Liver (tissue), 9 donors: Measurements from ENCODE around the gene HTD2. TPM values are rescaled to one million over a fixed set of nuclear protein-coding genes. Genes with fewer than 3 reads are reported as not detected.

Source experiments
- DNase-seq: peaks from one replicate; pipeline ENCODE4 v3.0.0-alpha.2; 2017; ENCODE audit warnings: low spot score
- H3K27ac ChIP-seq, 2 donors: one replicate each; pipeline ENCODE4 v1.7.0; 2013; ENCODE audit warnings: inconsistent platforms in 2 of 2, low read length in 2 of 2, control low read depth in 1 of 2, low read depth in 1 of 2, mild to moderate bottlenecking in 1 of 2
- H3K27me3 ChIP-seq, 4 donors: one replicate each; pipeline versions ENCODE4 v1.6.1 to v1.7.0; 2013; ENCODE audit warnings: low read length in 3 of 4, inconsistent platforms in 1 of 4, mild to moderate bottlenecking in 1 of 4, moderate library complexity in 1 of 4; ENCODE audit not compliant: control insufficient read depth in 4 of 4, insufficient read depth in 4 of 4
- H3K36me3 ChIP-seq, 4 donors: one replicate each; pipeline versions ENCODE4 v1.6.1 to v1.7.0; 2013; ENCODE audit warnings: low read length in 3 of 4, mild to moderate bottlenecking in 3 of 4, low read depth in 1 of 4, moderate library complexity in 1 of 4; ENCODE audit not compliant: control insufficient read depth in 4 of 4, insufficient read depth in 3 of 4
- H3K4me1 ChIP-seq, 4 donors: one replicate each; pipeline versions ENCODE4 v1.6.1 to v1.7.0; 2013; ENCODE audit warnings: low read length in 3 of 4, mild to moderate bottlenecking in 3 of 4, moderate library complexity in 1 of 4; ENCODE audit not compliant: control insufficient read depth in 4 of 4, insufficient read depth in 4 of 4
- H3K4me3 ChIP-seq, 3 donors: one replicate each; pipeline versions ENCODE4 v1.6.1 to v1.7.0; 2013; ENCODE audit warnings: low read length in 3 of 3, control low read depth in 1 of 3, low read depth in 1 of 3, mild to moderate bottlenecking in 1 of 3
- H3K9ac ChIP-seq, 2 donors: one replicate each; pipeline ENCODE4 v1.7.0; 2013; ENCODE audit warnings: low read length in 2 of 2, mild to moderate bottlenecking in 2 of 2, moderate library complexity in 2 of 2, control low read depth in 1 of 2, low read depth in 1 of 2
- H3K9me3 ChIP-seq, 4 donors: one replicate each; pipeline versions ENCODE4 v1.6.1 to v1.7.0; 2013; ENCODE audit warnings: low read length in 3 of 4; ENCODE audit not compliant: control insufficient read depth in 4 of 4
- EGR1 ChIP-seq, 2 donors: IDR thresholded peaks; 2 replicates each; pipeline ENCODE4 v1.6.1; 2016 to 2018; ENCODE audit warnings: antibody characterized with exemption in 2 of 2, low read depth in 2 of 2
- FOXA1 ChIP-seq: IDR thresholded peaks from 2 replicates; pipeline ENCODE4 v1.6.1; 2016; ENCODE audit warnings: antibody characterized with exemption
- FOXA2 ChIP-seq: IDR thresholded peaks from 2 replicates; pipeline ENCODE4 v1.6.1; 2016; ENCODE audit warnings: antibody characterized with exemption
- GABPA ChIP-seq, 2 donors: IDR thresholded peaks in 1 of 2; conservative IDR thresholded peaks in 1 of 2; 2 replicates each; pipeline ENCODE4 v1.6.1; 2016; ENCODE audit warnings: antibody characterized with exemption in 2 of 2, mild to moderate bottlenecking in 1 of 2, moderate library complexity in 1 of 2
- HNF4A ChIP-seq, 2 donors: conservative IDR thresholded peaks; 2 replicates each; pipeline ENCODE4 v1.6.1; 2016; ENCODE audit warnings: antibody characterized with exemption in 2 of 2, mild to moderate bottlenecking in 2 of 2
- HNF4G ChIP-seq: IDR thresholded peaks from 2 replicates; pipeline ENCODE4 v1.6.1; 2016; ENCODE audit warnings: antibody characterized with exemption
- JUND ChIP-seq, 2 donors: IDR thresholded peaks; 2 replicates each; pipeline ENCODE4 v1.6.1; 2016; ENCODE audit warnings: antibody characterized with exemption in 2 of 2
- NR2F2 ChIP-seq: IDR thresholded peaks from 2 replicates; pipeline ENCODE4 v1.6.1; 2016; ENCODE audit warnings: antibody characterized with exemption
- RAD21 ChIP-seq, 2 donors: IDR thresholded peaks; 2 replicates each; pipeline ENCODE4 v1.6.1; 2016; ENCODE audit warnings: antibody characterized with exemption in 2 of 2, mild to moderate bottlenecking in 2 of 2
- RXRA ChIP-seq, 2 donors: IDR thresholded peaks; 2 replicates each; pipeline ENCODE4 v1.6.1; 2017 to 2018; ENCODE audit warnings: antibody characterized with exemption in 2 of 2, mild to moderate bottlenecking in 1 of 2
- SP1 ChIP-seq: IDR thresholded peaks from 2 replicates; pipeline ENCODE4 v1.6.1; 2018; ENCODE audit warnings: antibody characterized with exemption, mild to moderate bottlenecking
- TAF1 ChIP-seq: conservative IDR thresholded peaks from 2 replicates; pipeline ENCODE4 v1.6.1; 2016; ENCODE audit warnings: antibody characterized with exemption, mild to moderate bottlenecking
- YY1 ChIP-seq: IDR thresholded peaks from 2 replicates; pipeline ENCODE4 v1.6.1; 2016; ENCODE audit warnings: antibody characterized with exemption, mild to moderate bottlenecking
- WGBS: extraction: QIAGEN DNeasy Blood & Tissue Kit; methylation state at CpG from one replicate; pipeline ENCODE4 v1.1.7; 2013; 5-methylcytosine and 5-hydroxymethylcytosine counted together
- polyA plus RNA-seq, 2 donors: library from polyadenylated mRNA; stranded (reverse) in 1 of 2; unstranded in 1 of 2; fragments of 200-250 nt in 1 of 2; fragments of >200 nt in 1 of 2; fragmentation: Nextera tagmentation in 1 of 2; extraction: Ambion mirVana in 1 of 2; gene quantifications; one replicate each; pipeline versions ENCODE4 v1.2.1 to v1.2.3, GENCODE V29; 2013 to 2015
- total RNA-seq, 2 donors: library from RNA; depleted of rRNA; stranded (reverse); fragments of >200 nt; gene quantifications; one replicate each; pipeline ENCODE4 v1.2.3, GENCODE V29; 2014
- TF ChIP-seq, protein P1 (sequence below): IDR thresholded peaks from 2 replicates; pipeline ENCODE4 v1.6.1; 2016; ENCODE audit warnings: antibody characterized with exemption
- TF ChIP-seq, protein P2 (sequence below): IDR thresholded peaks from 2 replicates; pipeline ENCODE4 v1.6.1; 2016; ENCODE audit warnings: antibody characterized with exemption, mild to moderate bottlenecking
- TF ChIP-seq, protein P3 (sequence below): IDR thresholded peaks from 2 replicates; pipeline ENCODE4 v1.6.1; 2016; ENCODE audit warnings: antibody characterized with exemption
- TF ChIP-seq, protein P4 (sequence below): fragments of 150-350 bp; IDR thresholded peaks from 2 replicates; pipeline ENCODE4 v1.5.1; 2017; ENCODE audit warnings: improper control_type of control experiment, low read depth, low read length; ENCODE audit not compliant: missing input control
- TF ChIP-seq, protein P5 (sequence below): IDR thresholded peaks from 2 replicates; pipeline ENCODE4 v1.6.1; 2016; ENCODE audit warnings: antibody characterized with exemption
- donor health status: healthy.
- donor health status: healthy.
- donor health status: healthy.
- donor health status: healthy.
- donor health status: healthy.

The HTD2 gene
- total and polyA plus RNA-seq, 4 donors: 6.6 to 14.8 (median 11.0) TPM

DNA sequence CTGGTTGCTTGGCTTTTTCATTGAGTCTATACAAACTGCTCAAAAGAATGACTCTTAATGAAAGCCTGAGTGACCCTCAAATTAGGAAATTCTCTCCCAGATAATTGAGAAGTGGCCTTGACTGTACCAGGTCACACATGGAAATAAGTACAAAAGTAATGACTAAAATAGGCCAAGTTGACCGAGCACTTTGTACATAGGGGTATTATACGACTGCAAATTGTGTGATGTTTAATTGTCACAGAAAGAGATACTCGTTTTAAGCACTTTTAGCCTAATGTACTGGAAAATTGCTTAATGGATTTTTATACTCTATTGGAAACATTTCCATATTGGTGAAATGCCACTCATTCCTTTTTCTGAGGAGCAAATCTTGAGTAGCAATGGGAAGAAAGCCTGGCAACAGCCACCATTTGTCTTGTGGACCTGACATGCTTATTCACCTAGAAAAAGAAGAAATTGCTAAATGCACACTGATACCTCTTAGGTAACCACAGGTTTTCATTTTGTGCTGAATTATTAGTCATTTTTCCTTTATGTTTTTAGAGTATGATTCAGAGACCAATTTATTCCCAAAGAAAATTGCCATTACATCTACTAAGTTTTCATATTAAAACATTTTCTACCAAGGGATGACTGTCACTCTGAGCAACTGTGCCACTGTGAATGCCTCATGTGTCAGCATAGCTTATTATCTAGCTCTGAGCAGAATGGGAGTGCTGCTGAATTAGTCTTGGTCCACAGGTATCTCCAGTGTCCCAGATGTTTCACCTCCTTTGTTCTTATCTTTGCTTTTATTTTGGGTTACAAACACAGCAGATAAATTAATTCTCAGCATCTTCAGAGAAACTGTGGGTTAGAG, 17.4 kb downstream of the HTD2 start:
- Histone ChIP-seq H3K36me3 (peaks cover 0 to 6% (median 4%) of the 10 kb centered on the region in 4 donors), H3K4me3 (no peak overlapping the region), H3K4me1 (peaks cover 2 to 19% (median 14%) of the 10 kb centered on the region in 4 donors), H3K9me3 (no peaks in the 10 kb centered on the region), H3K9ac (no peak overlapping the region), H3K27me3 (no peaks in the 10 kb centered on the region), H3K27ac (no peak overlapping the region)
- TF ChIP-seq, protein P1, sequence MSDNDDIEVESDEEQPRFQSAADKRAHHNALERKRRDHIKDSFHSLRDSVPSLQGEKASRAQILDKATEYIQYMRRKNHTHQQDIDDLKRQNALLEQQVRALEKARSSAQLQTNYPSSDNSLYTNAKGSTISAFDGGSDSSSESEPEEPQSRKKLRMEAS: no peak
- TF ChIP-seq JUND (IDR thresholded peaks at IDR 0.05) (no peak), FOXA2 (no peak), GABPA (IDR thresholded peaks at IDR 0.05 in 1 of 2, conservative IDR thresholded peaks at IDR 0.05 in 1 of 2) (no peak), SP1 (no peak), HNF4G (no peak), FOXA1 (no peak), TAF1 (no peak), NR2F2 (no peak), HNF4A (conservative IDR thresholded peaks at IDR 0.05) (no peak), YY1 (no peak), RAD21 (IDR thresholded peaks at IDR 0.05) (no peak), RXRA (IDR thresholded peaks at IDR 0.05) (no peak), EGR1 (IDR thresholded peaks at IDR 0.05; ENCODE audit: low read depth in 2 of 2) (no peak)
- TF ChIP-seq, protein P2, sequence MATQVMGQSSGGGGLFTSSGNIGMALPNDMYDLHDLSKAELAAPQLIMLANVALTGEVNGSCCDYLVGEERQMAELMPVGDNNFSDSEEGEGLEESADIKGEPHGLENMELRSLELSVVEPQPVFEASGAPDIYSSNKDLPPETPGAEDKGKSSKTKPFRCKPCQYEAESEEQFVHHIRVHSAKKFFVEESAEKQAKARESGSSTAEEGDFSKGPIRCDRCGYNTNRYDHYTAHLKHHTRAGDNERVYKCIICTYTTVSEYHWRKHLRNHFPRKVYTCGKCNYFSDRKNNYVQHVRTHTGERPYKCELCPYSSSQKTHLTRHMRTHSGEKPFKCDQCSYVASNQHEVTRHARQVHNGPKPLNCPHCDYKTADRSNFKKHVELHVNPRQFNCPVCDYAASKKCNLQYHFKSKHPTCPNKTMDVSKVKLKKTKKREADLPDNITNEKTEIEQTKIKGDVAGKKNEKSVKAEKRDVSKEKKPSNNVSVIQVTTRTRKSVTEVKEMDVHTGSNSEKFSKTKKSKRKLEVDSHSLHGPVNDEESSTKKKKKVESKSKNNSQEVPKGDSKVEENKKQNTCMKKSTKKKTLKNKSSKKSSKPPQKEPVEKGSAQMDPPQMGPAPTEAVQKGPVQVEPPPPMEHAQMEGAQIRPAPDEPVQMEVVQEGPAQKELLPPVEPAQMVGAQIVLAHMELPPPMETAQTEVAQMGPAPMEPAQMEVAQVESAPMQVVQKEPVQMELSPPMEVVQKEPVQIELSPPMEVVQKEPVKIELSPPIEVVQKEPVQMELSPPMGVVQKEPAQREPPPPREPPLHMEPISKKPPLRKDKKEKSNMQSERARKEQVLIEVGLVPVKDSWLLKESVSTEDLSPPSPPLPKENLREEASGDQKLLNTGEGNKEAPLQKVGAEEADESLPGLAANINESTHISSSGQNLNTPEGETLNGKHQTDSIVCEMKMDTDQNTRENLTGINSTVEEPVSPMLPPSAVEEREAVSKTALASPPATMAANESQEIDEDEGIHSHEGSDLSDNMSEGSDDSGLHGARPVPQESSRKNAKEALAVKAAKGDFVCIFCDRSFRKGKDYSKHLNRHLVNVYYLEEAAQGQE: no peak
- TF ChIP-seq, protein P3, sequence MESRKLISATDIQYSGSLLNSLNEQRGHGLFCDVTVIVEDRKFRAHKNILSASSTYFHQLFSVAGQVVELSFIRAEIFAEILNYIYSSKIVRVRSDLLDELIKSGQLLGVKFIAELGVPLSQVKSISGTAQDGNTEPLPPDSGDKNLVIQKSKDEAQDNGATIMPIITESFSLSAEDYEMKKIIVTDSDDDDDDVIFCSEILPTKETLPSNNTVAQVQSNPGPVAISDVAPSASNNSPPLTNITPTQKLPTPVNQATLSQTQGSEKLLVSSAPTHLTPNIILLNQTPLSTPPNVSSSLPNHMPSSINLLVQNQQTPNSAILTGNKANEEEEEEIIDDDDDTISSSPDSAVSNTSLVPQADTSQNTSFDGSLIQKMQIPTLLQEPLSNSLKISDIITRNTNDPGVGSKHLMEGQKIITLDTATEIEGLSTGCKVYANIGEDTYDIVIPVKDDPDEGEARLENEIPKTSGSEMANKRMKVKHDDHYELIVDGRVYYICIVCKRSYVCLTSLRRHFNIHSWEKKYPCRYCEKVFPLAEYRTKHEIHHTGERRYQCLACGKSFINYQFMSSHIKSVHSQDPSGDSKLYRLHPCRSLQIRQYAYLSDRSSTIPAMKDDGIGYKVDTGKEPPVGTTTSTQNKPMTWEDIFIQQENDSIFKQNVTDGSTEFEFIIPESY: no peak
- TF ChIP-seq, protein P4, sequence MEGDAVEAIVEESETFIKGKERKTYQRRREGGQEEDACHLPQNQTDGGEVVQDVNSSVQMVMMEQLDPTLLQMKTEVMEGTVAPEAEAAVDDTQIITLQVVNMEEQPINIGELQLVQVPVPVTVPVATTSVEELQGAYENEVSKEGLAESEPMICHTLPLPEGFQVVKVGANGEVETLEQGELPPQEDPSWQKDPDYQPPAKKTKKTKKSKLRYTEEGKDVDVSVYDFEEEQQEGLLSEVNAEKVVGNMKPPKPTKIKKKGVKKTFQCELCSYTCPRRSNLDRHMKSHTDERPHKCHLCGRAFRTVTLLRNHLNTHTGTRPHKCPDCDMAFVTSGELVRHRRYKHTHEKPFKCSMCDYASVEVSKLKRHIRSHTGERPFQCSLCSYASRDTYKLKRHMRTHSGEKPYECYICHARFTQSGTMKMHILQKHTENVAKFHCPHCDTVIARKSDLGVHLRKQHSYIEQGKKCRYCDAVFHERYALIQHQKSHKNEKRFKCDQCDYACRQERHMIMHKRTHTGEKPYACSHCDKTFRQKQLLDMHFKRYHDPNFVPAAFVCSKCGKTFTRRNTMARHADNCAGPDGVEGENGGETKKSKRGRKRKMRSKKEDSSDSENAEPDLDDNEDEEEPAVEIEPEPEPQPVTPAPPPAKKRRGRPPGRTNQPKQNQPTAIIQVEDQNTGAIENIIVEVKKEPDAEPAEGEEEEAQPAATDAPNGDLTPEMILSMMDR: no peak
- TF ChIP-seq, protein P5, sequence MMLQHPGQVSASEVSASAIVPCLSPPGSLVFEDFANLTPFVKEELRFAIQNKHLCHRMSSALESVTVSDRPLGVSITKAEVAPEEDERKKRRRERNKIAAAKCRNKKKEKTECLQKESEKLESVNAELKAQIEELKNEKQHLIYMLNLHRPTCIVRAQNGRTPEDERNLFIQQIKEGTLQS: no peak
- DNase-seq: no peak
- WGBS: 91% methylated on average over 3 of the region's 3 CpGs
